Activated CD8-positive, alpha-beta memory T cell treated with anti-CD3 and anti-CD28 coated beads, Interleukin-2, amount 50 U/mL, for 4 hours (primary cell): ENCODE data around the gene PPM1E.
"Not testable (repeated sequence)": the region's sequence is repeated elsewhere in the genome, so short reads cannot be mapped to it uniquely, and the experiment has no call there.

Source experiments
- DNase-seq: peaks from one replicate; pipeline ENCODE4 v3.0.0-alpha.2; 2020

The PPM1E gene

GRCh38 chr17:58783380-58783779, 27.7 kb downstream of the PPM1E start:
- DNase-seq = no peak

DNA sequence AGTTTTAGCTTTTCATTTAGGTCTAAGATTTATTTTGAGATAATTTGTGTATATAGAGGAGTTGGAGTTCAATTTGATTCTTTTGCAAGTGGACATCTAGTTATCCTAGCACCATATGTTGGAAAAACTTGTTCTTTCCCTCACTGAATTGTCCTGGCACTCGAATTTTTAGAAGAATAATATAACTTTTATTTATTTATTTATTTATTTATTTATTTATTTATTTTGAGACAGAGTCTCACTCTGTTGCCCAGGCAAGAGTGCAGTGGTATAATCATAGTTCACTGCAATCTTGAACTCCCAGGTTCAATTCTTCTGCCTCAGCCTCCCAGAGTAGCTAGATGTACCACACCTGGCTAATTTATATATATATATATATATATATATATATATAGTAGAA, 29.4 kb downstream of the PPM1E start:
- DNase-seq = no peak

- no peak for DNase-seq
These were observed 31.1 kb downstream of the PPM1E start for GRCh38 chr17:58786586-58787295.

DNA sequence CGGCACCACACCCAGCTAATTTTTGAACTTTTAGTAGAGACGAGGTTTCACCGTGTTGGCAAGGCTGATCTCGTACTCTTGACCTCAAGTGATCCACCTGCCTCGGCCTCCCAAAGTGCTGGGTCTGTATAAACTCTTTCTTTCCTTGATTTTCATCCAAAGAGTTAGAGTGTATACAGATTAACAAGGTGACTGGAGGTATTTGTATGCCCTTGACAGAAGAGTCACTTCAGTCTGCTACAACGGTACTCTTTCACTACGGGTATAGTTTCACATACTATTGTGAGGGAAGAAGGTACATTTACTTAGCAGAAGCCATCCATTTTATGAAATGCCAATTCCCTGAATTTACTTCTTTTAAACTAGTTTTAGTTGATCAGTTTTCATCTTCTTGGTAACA, 32.5 kb downstream of the PPM1E start:
- no peak for DNase-seq

DNA sequence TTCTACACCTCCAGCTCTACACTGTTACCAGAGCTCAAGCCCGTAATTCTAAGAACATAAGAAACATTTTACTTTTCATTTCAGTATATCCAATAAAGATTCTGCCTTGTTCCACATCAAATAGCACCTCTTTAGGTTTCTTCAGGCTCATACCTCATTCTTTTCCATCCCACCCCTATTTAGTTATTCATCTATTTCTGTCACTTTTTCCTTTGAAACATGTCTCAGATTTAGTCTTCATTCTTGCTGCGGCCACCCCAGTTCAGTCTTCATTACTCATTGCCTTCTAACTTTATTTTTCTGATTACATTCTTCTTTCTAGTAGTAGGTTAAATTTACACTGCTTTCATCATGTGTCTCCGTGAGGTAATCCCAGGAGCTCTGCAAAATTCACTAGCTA, 33.5 kb downstream of the PPM1E start:
- DNase-seq = no peak

- DNase-seq = no peak
These were observed 34.2 kb downstream of the PPM1E start for GRCh38 chr17:58789831-58790230.

DNA sequence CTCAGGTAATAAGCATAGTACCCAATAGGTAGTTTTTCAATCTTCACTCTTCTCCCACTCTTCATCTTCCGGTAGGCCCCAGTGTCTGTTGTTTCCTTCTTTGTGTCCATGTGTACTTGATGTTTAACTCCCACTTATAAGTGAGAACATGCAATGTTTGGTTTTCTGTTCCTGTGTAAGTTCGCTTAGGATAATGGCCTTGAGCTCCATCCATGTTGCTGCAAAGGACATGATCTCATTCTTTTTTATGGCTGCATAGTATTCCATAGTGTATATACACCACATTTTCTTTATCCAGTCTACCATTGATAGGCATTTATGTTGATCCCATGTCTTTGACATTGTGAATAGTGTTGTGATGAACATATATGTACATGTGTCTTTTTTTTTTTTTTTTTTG, 38.9 kb downstream of the PPM1E start:
- DNase-seq = not testable (repeated sequence)

DNA sequence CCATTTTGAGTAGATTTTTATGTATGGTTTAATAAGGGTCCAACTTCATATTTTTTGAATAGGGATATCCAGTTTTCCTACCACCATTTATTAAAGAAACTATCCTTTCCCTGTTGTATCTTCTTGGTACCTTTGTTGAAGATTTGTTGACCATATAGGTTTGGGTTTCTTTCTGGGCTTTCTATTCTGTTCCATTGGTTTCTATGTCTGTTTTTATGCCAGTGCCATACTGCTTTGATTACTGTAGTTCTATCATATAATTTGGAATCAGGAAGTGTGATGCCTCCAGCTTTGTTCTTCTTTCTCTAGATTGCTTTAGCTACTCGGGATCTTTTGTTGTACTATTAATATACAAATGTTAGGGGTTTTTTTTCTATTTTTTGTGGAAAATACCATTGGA, 46.5 kb downstream of the PPM1E start:
- no peak for DNase-seq

DNA sequence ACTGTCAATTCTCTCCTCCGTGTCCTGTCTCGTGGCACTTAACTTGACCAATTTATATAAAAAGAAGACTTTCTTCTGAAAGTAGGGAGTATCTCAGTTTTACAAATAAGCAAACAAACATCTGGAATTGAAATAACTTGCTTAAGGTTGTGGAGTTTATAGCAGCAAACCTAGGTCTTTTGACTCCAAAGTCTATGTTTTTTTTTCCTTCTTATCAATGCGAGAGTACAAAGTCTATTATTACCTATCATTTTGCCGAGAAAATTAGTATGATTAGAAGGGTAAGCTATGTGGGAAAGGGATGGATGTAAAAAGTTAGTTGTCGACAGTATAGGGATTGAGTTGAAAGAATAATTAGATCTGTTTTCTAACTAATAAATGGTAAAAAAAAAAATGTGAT, 50.4 kb downstream of the PPM1E start:
- no peak for DNase-seq

- DNase-seq = no peak
These were observed 53.2 kb downstream of the PPM1E start for GRCh38 chr17:58808609-58809563.

DNA sequence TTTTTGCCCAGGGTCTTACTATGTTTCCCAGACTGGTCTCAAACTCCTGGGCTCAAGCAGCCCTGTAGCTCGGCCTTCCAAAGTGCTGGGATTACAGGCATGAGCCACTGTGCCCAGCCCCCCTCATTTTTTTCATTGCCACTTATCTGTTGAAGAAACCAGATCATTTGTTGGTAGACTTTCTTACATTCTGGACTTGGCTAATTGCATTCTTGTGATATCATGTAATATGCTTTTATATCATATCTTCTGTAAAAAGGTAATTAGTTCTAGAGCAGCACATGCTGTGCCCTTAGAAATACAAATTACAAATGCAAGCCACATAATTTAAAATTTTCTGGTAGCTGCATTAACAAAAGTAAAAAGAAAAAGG, 53.9 kb downstream of the PPM1E start:
- DNase-seq = no peak

GRCh38 chr17:58811290-58811689, 55.6 kb downstream of the PPM1E start:
- no peak for DNase-seq

GRCh38 chr17:58813712-58814111, 58.1 kb downstream of the PPM1E start:
- no peak for DNase-seq

DNA sequence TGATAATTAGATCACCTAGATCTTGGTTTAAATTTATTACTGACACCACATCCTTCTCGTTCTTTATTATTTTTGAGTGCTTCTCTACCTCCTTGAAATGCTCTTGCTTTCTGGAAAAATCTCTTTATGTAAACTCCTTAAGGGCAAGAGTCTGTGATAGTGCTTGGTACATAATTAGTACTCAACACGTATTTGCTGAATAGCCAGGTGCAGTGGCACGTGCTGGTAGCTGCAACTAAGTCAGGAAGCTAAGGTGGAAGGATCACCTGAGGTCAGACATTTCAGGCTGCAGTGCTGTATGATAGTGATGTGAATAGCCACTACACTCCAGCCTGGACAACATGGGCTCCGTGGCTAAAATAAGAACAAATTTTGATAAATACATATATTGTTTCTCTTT, 63.0 kb downstream of the PPM1E start:
- DNase-seq = no peak

GRCh38 chr17:58822148-58823050, 66.7 kb downstream of the PPM1E start:
- DNase-seq = no peak

DNA sequence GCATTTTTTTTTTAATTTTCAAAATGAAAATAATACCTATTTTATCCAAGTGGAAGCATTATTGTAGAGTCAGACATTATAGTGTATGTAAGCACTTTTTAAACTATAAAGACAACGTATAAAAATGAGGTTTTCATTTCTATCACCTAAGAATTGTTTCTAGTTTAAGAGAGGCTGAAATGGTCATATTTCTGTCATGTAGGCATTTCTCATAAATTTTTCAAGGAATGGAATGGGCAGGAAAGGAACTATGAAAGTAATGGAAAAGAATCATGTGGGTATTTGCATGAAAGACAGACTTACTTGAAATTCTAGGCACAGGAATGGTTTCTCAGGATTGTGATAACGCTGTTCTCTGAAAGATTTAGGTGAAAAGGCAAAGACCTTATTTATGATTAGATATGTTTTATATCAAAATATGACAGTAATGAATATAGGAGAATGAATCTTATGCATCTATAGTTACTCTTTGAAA, 67.4 kb downstream of the PPM1E start:
- no peak for DNase-seq

DNA sequence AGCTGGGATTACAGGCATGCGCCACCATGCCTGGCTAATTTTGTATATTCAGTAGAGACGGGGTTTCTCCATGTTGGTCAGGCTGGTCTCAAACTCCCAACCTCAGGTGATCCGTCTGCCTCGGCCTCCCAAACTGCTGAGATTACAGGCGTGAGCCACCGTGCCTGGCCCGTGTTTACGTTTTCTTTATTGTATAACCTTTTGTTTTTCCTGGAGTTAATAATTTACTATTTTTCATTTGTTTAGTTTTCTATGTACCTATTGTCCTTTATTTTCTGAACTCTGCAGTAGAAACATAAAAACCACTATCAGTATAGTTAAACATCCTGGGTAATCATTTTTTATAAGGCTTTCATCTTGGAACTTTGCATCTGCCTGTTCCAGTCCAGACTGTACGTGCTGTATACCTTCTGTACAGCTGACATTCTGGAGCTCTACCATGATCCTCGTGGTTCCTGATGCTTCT, 73.6 kb downstream of the PPM1E start:
- no peak for DNase-seq

GRCh38 chr17:58831780-58832179, 76.1 kb downstream of the PPM1E start:
- DNase-seq = no peak

GRCh38 chr17:58832514-58832913, 76.9 kb downstream of the PPM1E start:
- no peak for DNase-seq

DNA sequence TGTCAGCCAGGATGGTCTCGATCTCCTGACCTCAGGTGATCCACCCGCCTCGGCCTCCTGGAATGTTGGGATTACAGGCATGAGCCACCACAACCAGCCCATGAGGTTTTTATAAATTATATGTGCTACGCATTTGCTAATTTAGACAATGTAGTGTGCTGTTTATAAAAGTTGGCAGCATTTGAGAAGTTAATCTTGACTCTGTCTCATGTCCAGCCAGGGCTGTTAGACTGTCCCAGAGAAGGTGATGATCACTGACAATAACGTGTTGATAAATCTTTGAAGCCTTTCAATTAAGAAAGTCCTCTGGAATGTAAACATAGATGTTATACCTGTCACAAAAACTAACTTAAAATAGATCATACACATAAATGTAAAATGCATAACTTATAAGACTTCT, 82.0 kb downstream of the PPM1E start:
- DNase-seq = no peak

GRCh38 chr17:58840820-58841612, 85.4 kb downstream of the PPM1E start:
- DNase-seq = no peak

DNA sequence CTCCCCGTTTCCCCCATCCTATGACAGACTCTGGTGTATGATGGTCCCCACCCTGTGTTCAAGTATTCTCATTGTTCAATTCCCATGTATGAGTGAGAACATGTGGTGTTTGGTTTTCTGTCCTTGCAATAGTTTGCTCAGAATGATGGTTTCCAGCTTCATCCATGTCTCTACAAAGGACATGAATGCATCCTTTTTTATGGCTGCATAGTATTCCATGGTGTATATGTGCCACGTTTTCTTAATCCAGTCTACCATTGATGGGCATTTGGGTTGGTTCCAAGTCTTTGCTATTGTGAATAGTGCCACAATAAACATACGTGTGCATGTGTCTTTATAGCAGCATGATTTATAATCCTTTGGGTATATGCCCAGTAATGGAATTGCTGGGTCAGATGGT, 90.8 kb downstream of the PPM1E start:
- DNase-seq = not testable (repeated sequence)
